Dermis blood vessel endothelial cell (primary cell): ENCODE results near the gene NKAP. TPM values are rescaled to one million over a fixed set of nuclear protein-coding genes. Genes with fewer than 3 reads are reported as not detected.
"Not testable (repeated sequence)": the region's sequence is repeated elsewhere in the genome, so short reads cannot be mapped to it uniquely, and the experiment has no call there.

Source experiments
- DNase-seq: peaks from one replicate; pipeline ENCODE4 v3.0.0; 2010
- total RNA-seq: library from RNA; depleted of rRNA; stranded (reverse); fragments of >200 nt; gene quantifications from 2 replicates; pipeline ENCODE4 v1.2.3, GENCODE V29; 2014

Gene NKAP
- total RNA-seq, 1 donor from 2014 or later = 4.4 TPM

GRCh38 chrX:119935215-119935874 is 8.2 kb downstream of the NKAP start:
- no peak for DNase-seq

GRCh38 chrX:119922391-119922790 is 21.2 kb downstream of the NKAP start:
- not testable (repeated sequence) for DNase-seq

- no peak for DNase-seq
Measured at GRCh38 chrX:119919835-119920585, 23.5 kb downstream of the NKAP start.

- DNase-seq = no peak
Measured at GRCh38 chrX:119917877-119918276, 25.7 kb downstream of the NKAP start.

- no peak for DNase-seq
Measured at GRCh38 chrX:119916310-119916709, 27.2 kb downstream of the NKAP start.

GRCh38 chrX:119900976-119901375 is 42.6 kb downstream of the NKAP start:
- DNase-seq = no peak

- no peak for DNase-seq
Measured at GRCh38 chrX:119899125-119899524, 44.4 kb downstream of the NKAP start.

- no peak for DNase-seq
Measured at GRCh38 chrX:119895843-119896326, 47.7 kb downstream of the NKAP start, which contains the start of gene AKAP14. AKAP14 (plus strand) TSS chrX:119895893; CDS start chrX:119903224, 7,331 bp downstream.

- DNase-seq = not testable (repeated sequence)
Measured at GRCh38 chrX:119891961-119892692, 51.4 kb downstream of the NKAP start.

GRCh38 chrX:119890626-119891025 is 52.9 kb downstream of the NKAP start:
- DNase-seq = not testable (repeated sequence)

- peak; percentile 74 for DNase-seq
Measured at GRCh38 chrX:119887721-119888425, 55.7 kb downstream of the NKAP start.

GRCh38 chrX:119885554-119886428 is 57.8 kb downstream of the NKAP start:
- DNase-seq = peak; percentile 7

GRCh38 chrX:119880552-119881437 is 62.8 kb downstream of the NKAP start:
- peak; percentile 71 for DNase-seq

GRCh38 chrX:119880076-119880475 is 63.5 kb downstream of the NKAP start:
- DNase-seq = no peak

GRCh38 chrX:119878740-119879139 is 64.8 kb downstream of the NKAP start:
- no peak for DNase-seq

GRCh38 chrX:119871599-119872395 is 71.8 kb downstream of the NKAP start, which contains the start of the genes NDUFA1 and RNF113A:
NDUFA1 (plus strand) TSS chrX:119871832; CDS start chrX:119871912, 80 bp downstream.
RNF113A (minus strand) TSS chrX:119871733; CDS start chrX:119871613, 120 bp downstream.
- DNase-seq = peak; percentile 77

- peak; percentile 35 for DNase-seq
Measured at GRCh38 chrX:119871245-119871598, 72.3 kb downstream of the NKAP start.
